LNCAP (cell line): ENCODE results near the gene ATXN3.

Experiments used
- CTCF ChIP-seq: fragments of 450-650 bp; IDR thresholded peaks from 2 replicates; pipeline ENCODE4 v1.5.1; 2017; ENCODE audit warnings: mild to moderate bottlenecking

The ATXN3 gene

GRCh38 chr14:92106143-92106926, at the start of gene ATXN3:
Gene ATXN3, minus strand, starts transcription at chr14:92106582. Its CDS starts 30 bp downstream, at chr14:92106552.
- peak; percentile 82 for TF ChIP-seq CTCF

GRCh38 chr14:92154283-92154942, 48.0 kb upstream of the ATXN3 start:
- TF ChIP-seq CTCF = no peak

GRCh38 chr14:92153581-92153980, 47.2 kb upstream of the ATXN3 start:
- TF ChIP-seq CTCF = no peak

GRCh38 chr14:92144708-92145107, 38.3 kb upstream of the ATXN3 start:
- TF ChIP-seq CTCF = no peak

GRCh38 chr14:92143962-92144361, 37.6 kb upstream of the ATXN3 start:
- no peak for TF ChIP-seq CTCF

GRCh38 chr14:92143309-92143708, 36.9 kb upstream of the ATXN3 start:
- no peak for TF ChIP-seq CTCF

GRCh38 chr14:92135269-92135668, 28.9 kb upstream of the ATXN3 start:
- peak; percentile 82 for TF ChIP-seq CTCF
